HG03432 (cell line): ENCODE data around the gene SYNE1.
A peak's percentile ranks its signal among the peaks of the same experiment; 100 is the strongest.
"Not testable (repeated sequence)": the region's sequence is repeated elsewhere in the genome, so short reads cannot be mapped to it uniquely, and the experiment has no call there.

Experiments
- ATAC-seq: cut with Tn5 transposase; IDR thresholded peaks from one replicate; pipeline ENCODE4 v1.9.1; 2021; ENCODE audit warnings: mild to moderate bottlenecking, moderate library complexity; ENCODE audit not compliant: unreplicated experiment

The SYNE1 gene, protein sequence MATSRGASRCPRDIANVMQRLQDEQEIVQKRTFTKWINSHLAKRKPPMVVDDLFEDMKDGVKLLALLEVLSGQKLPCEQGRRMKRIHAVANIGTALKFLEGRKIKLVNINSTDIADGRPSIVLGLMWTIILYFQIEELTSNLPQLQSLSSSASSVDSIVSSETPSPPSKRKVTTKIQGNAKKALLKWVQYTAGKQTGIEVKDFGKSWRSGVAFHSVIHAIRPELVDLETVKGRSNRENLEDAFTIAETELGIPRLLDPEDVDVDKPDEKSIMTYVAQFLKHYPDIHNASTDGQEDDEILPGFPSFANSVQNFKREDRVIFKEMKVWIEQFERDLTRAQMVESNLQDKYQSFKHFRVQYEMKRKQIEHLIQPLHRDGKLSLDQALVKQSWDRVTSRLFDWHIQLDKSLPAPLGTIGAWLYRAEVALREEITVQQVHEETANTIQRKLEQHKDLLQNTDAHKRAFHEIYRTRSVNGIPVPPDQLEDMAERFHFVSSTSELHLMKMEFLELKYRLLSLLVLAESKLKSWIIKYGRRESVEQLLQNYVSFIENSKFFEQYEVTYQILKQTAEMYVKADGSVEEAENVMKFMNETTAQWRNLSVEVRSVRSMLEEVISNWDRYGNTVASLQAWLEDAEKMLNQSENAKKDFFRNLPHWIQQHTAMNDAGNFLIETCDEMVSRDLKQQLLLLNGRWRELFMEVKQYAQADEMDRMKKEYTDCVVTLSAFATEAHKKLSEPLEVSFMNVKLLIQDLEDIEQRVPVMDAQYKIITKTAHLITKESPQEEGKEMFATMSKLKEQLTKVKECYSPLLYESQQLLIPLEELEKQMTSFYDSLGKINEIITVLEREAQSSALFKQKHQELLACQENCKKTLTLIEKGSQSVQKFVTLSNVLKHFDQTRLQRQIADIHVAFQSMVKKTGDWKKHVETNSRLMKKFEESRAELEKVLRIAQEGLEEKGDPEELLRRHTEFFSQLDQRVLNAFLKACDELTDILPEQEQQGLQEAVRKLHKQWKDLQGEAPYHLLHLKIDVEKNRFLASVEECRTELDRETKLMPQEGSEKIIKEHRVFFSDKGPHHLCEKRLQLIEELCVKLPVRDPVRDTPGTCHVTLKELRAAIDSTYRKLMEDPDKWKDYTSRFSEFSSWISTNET (N-terminal part only)

GRCh38 chr6:152637296-152638047 lies at the start of gene SYNE1:
Gene SYNE1, minus strand, starts transcription at chr6:152637362. Its CDS starts 9,031 bp downstream, at chr6:152628331.
- ATAC-seq, result no peak

DNA sequence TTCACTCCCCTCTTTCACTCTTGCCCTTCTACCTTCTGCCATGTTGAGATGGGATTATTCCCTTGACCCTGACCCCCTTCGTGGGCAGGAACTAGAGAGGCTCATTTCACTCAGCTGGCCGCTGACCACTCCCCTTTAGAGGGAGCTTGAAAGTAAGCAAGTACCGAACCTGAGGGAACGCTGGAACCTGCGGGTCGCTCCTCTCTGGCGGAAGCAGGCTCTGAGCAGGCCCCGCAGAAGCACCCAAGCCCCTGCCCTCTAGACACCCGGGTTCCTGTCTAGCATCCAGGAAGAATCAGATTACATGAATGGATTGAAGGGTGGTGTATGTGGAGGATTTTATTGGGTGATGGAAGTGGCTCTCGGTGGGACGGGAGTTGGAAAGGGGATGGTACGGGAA lies 48.7 kb upstream of the SYNE1 start:
- ATAC-seq, result no peak

DNA sequence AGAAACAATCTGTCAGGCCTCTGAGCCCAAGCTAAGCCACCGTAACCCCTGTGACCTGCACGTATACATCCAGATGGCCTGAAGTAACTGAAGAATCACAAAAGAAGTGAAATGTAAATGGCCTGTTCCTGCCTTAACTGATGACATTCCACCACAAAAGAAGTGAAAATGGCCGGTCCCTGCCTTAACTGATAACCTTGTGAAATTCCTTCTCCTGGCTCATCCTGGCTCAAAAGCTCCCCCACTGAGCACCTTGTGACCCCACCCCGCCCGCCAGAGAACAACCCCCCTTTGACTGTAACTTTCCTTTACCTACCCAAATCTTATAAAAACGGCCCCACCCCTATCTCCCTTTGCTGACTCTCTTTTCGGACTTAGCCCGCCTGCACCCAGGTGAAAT lies 45.8 kb upstream of the SYNE1 start:
- ATAC-seq, result not testable (repeated sequence)

GRCh38 chr6:152682141-152682540 lies 45.0 kb upstream of the SYNE1 start:
- ATAC-seq, result no peak

- no peak for ATAC-seq
Measured at GRCh38 chr6:152680879-152681517, 43.8 kb upstream of the SYNE1 start.

DNA sequence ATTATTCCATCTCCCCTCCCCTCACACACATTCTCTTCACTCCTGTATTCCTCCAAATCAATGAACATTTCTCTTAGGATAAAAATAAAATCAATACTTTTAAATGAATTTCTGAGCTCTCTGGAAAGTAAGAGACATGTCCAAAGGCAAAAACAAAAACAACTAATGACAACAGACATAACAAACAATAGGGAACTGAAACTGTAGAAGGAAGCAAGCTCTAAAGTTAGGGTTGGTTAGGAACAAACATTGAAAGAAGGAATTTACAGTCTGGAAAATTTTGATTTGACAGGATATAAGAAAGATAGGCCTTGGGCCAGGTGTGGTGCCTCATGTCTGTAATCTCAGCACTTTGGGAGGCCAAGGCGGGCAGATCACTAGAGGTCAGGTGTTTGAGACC lies 43.0 kb upstream of the SYNE1 start:
- ATAC-seq, result no peak

GRCh38 chr6:152673236-152673635 lies 36.1 kb upstream of the SYNE1 start:
- no peak for ATAC-seq

DNA sequence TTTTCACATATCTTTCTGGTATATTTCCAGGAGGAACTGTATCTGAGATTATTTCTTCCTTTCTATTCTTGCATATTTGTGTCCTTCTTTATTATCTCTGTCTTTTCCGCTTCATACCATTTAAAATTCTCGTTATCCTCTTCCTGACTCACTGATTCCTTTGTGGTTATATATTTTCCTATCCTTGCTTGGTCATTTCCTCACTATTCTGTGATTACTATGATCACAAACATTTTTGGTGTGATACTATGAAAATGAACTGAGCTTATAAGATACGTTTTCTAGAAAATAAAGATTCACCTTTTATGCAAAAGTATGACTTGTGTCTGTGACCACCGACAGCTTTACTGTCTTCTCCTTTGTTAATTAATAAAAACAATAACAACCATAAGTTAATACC lies 34.0 kb upstream of the SYNE1 start:
- no peak for ATAC-seq

- no peak for ATAC-seq
Measured at GRCh38 chr6:152669895-152670294, 32.7 kb upstream of the SYNE1 start.

DNA sequence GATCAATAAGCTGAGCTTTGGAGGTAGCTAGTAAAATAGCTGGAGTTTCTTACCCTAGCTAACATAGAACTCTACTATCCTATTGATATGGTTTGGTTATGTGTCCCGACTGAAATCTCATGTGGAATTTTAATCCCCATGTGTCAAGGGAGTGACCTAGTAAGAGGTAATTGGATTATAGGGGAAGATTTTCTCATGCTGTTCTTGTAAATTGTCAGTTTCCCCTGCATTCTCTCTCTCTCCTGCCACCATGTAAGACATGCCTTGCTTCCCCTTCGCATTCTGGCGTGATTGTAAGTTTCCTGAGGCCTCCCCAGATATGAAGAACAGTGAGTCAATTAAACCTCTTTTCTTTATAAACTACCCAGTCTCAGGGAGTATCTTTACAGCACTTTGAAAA lies 24.6 kb upstream of the SYNE1 start:
- ATAC-seq, result no peak

GRCh38 chr6:152651986-152652385 lies 14.8 kb upstream of the SYNE1 start:
- no peak for ATAC-seq

DNA sequence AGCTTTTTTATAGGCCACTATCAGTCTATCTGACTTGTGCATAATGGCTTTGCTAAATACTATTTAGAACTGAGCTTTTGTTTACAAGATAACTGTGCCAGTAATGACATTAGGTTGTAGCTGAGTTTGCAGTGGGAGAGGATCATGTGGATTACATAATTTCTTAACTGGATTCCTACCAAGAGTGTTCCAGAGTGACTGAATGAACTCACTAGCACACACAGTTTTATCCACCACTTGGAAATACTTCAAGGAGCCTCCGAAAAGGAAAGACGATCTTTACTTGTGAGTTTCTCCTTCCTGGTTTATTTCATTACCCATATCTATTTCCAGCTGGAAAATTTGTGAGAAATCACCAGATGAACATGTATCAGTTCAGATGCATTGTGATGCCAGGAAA lies 10.9 kb upstream of the SYNE1 start:
- ATAC-seq, result no peak

DNA sequence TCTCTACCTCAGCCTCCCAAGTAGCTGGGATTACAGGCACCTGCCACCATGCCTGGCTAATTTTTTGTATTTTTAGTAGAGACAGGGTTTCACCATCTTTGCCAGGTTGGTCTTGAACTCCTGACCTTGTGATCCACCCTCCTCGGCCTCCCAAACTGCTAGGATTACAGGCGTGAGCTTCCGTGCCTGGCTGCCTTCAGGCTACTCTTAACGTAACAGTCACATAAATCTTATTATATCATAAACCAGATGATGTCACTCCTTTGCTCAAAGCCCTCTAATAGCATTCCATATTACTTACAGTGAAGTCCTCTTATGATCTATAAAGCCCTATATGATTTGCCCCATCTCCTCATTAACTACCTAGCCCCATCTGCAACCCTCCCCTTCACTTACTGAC lies 9.6 kb upstream of the SYNE1 start:
- ATAC-seq, result not testable (repeated sequence)

DNA sequence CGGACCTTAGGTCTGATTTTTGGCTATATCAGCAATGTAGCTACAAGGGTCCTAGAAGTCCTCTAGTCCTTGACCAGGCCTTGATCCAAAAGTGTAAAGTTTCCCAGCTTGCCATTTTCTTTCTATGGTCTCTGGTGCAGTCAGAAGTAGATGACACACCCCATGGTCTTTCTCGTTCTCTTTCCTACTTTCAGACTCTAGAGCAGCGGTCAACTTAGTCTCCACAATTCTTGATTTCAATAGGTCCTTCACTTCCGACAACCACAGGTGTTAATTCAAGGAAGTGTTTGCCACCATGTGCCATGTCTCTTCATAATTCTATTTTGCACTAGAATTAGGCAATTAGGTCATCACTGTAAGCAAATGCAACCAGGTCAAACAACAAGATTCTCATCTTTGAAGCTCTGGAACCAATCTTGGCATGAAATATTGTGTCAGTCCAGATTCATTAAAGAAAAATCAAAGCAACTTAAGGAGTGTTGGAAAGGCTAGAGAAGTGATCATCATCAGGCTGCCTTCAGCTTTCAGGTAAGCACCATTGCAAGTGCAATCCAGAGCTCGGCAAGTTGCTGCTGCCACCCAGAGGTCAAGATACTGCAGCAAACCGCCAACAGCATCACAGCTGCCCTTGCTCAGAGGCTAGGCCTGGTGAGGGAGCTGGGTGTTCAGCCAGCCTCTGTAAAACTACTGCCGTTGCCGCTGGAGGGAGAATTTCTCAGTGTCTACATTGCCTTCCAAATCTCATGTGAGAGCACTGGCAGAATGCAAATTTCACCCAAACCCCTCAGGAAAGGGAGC lies 5.6 kb upstream of the SYNE1 start:
- peak; percentile 94 for ATAC-seq

GRCh38 chr6:152636609-152637295 lies 410 bp downstream of the SYNE1 start:
- ATAC-seq, result peak; percentile 53

DNA sequence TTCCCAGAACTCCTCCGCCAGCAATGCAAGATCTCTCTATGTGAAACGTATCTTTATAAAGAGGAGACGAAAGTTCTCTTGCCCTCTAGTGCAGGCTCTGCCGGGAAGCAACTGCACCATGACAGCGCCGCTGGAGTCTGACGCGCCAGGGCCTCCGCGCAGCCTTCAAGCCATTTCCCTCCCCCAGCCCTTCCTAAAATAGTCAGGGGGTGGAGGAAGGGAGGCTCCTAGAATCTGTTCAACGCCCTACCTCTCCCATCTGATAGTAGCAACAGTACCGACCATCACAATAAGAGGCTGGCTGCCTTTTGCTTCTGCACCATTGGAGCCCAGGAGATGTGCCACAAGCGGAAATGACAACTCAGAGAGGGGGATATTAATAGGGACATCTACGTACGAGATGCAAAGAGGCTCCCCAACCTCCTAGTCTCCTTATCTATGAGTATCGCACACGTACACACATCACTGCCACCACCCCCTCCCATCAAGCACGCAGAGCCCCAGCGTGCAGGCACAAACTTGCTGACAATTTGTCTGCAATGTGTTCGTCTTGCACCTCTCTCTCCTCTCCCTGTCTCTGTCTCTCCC lies 1.0 kb downstream of the SYNE1 start:
- ATAC-seq, result peak; percentile 46

- ATAC-seq, result peak; percentile 65
Measured at GRCh38 chr6:152634773-152635172, 2.4 kb downstream of the SYNE1 start.

DNA sequence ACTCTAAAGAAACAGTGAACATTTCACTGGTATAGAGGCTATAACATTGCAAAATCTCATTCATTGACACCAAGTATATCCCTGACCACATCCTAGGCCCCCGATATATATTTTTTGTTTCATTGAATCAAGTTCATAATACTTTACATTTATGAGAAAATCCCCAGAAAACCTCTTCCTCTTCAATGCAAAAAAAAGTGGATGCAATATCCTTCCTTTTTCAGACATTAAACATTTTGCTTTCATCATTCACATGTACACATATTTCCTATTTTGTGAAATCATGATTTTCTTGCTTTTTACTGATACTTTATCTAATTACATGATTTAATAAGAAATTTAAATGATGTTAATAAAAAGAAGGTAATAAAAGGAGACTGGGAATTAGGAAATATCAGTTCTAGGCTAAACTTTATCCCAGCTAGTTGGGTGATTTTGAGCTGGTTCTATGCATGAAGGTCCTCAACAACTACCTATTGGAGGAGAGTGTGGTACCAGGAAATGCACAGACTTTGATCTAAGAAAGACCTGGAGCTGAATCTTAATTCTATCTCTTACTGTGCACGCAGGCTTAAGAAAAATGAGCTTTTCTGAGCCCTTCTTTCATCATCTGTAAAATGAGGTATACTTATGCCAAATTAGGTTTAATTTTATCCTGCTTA lies 4.9 kb downstream of the SYNE1 start:
- no peak for ATAC-seq
